ENCODE data around the gene SOX8. TPM values are rescaled to one million over a fixed set of nuclear protein-coding genes. Genes with fewer than 3 reads are reported as not detected.

The SOX8 gene
- total RNA-seq, 1 experiment from 2014 or later: 1.2 TPM

DNA sequence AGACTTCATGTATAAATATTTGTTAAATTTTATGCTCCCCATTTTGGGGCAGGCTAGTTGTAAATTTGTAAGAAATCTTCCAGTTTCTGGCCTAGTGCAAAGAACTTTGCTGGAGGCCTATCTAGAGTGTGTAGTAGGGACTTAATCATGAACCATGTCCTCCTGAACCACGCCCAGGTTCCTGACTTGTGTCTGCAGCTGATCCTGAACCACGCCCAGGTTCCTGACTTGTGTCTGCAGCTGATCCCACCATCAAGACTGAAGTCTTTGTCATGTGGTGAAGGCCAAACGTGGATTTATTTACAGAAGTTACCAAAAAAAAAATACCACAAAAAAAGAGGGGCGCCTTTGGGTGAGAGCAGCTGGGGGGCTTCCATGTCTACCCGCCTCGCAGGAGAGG is 43.8 kb upstream of the SOX8 start:
- intact Hi-C loops (cut with micrococcal nuclease; ENCODE audit: unreplicated experiment): no loop called here

GRCh38 chr16:938136-938535 is 43.4 kb upstream of the SOX8 start:
- CTCF ChIA-PET: no interaction called here
- intact Hi-C loops (cut with micrococcal nuclease; ENCODE audit: unreplicated experiment): no loop called here
- no peak overlapping the region for H3K4me3 ChIP-seq (ENCODE audit: low read depth, low read length)
- TF ChIP-seq, protein P1, sequence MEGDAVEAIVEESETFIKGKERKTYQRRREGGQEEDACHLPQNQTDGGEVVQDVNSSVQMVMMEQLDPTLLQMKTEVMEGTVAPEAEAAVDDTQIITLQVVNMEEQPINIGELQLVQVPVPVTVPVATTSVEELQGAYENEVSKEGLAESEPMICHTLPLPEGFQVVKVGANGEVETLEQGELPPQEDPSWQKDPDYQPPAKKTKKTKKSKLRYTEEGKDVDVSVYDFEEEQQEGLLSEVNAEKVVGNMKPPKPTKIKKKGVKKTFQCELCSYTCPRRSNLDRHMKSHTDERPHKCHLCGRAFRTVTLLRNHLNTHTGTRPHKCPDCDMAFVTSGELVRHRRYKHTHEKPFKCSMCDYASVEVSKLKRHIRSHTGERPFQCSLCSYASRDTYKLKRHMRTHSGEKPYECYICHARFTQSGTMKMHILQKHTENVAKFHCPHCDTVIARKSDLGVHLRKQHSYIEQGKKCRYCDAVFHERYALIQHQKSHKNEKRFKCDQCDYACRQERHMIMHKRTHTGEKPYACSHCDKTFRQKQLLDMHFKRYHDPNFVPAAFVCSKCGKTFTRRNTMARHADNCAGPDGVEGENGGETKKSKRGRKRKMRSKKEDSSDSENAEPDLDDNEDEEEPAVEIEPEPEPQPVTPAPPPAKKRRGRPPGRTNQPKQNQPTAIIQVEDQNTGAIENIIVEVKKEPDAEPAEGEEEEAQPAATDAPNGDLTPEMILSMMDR (IDR thresholded peaks at IDR 0.05; ENCODE audit: insufficient read depth in 1 of 2, low read depth in 1 of 2, low read length in 1 of 2, severe bottlenecking in 1 of 2, unreplicated experiment in 1 of 2): no peak
- Mint-ChIP-seq H3K27ac (ENCODE audit: unreplicated experiment) (no peak overlapping the region), H3K4me1 (ENCODE audit: low read depth, unreplicated experiment) (no peaks in the 10 kb centered on the region), H3K27me3 (ENCODE audit: insufficient read depth, unreplicated experiment) (no peaks in the 10 kb centered on the region), H3K4me3 (ENCODE audit: unreplicated experiment) (no peak overlapping the region), H3K36me3 (ENCODE audit: insufficient read depth, unreplicated experiment) (no peaks in the 10 kb centered on the region), H3K9me3 (ENCODE audit: unreplicated experiment) (peaks cover 11% of the 10 kb centered on the region)
- H3K36me3 ChIP-seq (ENCODE audit: control insufficient read depth, insufficient read depth, low read length): no peaks in the 10 kb centered on the region
- no TSS peak for BruUV-seq (replicated peaks)
- no peak for DNase-seq
- H3K9me3 ChIP-seq: no peaks in the 10 kb centered on the region
- POLR2A ChIA-PET: no interaction called here
- no peaks in the 10 kb centered on the region for H3K4me1 ChIP-seq
- H3K27me3 ChIP-seq (replicated peaks; ENCODE audit: control insufficient read depth, insufficient read depth, low read length): no peaks in the 10 kb centered on the region

More for the DNA sequence above, 43.8 kb upstream of the SOX8 start:
- no peak overlapping the region for H3K27ac Mint-ChIP-seq (ENCODE audit: unreplicated experiment)
- Histone ChIP-seq H3K36me3 (ENCODE audit: control insufficient read depth, insufficient read depth, low read length) (no peaks in the 10 kb centered on the region), H3K9me3 (no peaks in the 10 kb centered on the region), H3K4me1 (no peaks in the 10 kb centered on the region), H3K27me3 (replicated peaks; ENCODE audit: control insufficient read depth, insufficient read depth, low read length) (no peaks in the 10 kb centered on the region), H3K4me3 (ENCODE audit: low read depth, low read length) (no peak overlapping the region)
- POLR2A ChIA-PET: no interaction called here
- no peak for DNase-seq
- CTCF ChIA-PET: no interaction called here
- no peak overlapping the region for H3K4me3 Mint-ChIP-seq (ENCODE audit: unreplicated experiment)
- no peaks in the 10 kb centered on the region for H3K36me3 Mint-ChIP-seq (ENCODE audit: insufficient read depth, unreplicated experiment)
- H3K4me1 Mint-ChIP-seq (ENCODE audit: low read depth, unreplicated experiment): no peaks in the 10 kb centered on the region
- H3K9me3 Mint-ChIP-seq (ENCODE audit: unreplicated experiment): peaks cover 8% of the 10 kb centered on the region
- H3K27me3 Mint-ChIP-seq (ENCODE audit: insufficient read depth, unreplicated experiment): no peaks in the 10 kb centered on the region
- TF ChIP-seq, protein P1 (IDR thresholded peaks at IDR 0.05; ENCODE audit: insufficient read depth in 1 of 2, low read depth in 1 of 2, low read length in 1 of 2, severe bottlenecking in 1 of 2, unreplicated experiment in 1 of 2): no peak
- no TSS peak for BruUV-seq (replicated peaks)

GRCh38 chr16:938752-939151 is 42.8 kb upstream of the SOX8 start:
- ChIA-PET CTCF (no interaction called here), POLR2A (no interaction called here)
- H3K27me3 Mint-ChIP-seq (ENCODE audit: insufficient read depth, unreplicated experiment): no peaks in the 10 kb centered on the region
- no peaks in the 10 kb centered on the region for H3K4me1 ChIP-seq
- H3K27ac Mint-ChIP-seq (ENCODE audit: unreplicated experiment): no peak overlapping the region
- DNase-seq: no peak
- H3K4me1 Mint-ChIP-seq (ENCODE audit: low read depth, unreplicated experiment): no peaks in the 10 kb centered on the region
- TF ChIP-seq, protein P1 (IDR thresholded peaks at IDR 0.05; ENCODE audit: insufficient read depth in 1 of 2, low read depth in 1 of 2, low read length in 1 of 2, severe bottlenecking in 1 of 2, unreplicated experiment in 1 of 2): no peak
- H3K4me3 Mint-ChIP-seq (ENCODE audit: unreplicated experiment): no peak overlapping the region
- no peaks in the 10 kb centered on the region for H3K36me3 ChIP-seq (ENCODE audit: control insufficient read depth, insufficient read depth, low read length)
- H3K36me3 Mint-ChIP-seq (ENCODE audit: insufficient read depth, unreplicated experiment): no peaks in the 10 kb centered on the region
- peaks cover 11% of the 10 kb centered on the region for H3K9me3 Mint-ChIP-seq (ENCODE audit: unreplicated experiment)
- H3K4me3 ChIP-seq (ENCODE audit: low read depth, low read length): no peak overlapping the region
- H3K27me3 ChIP-seq (replicated peaks; ENCODE audit: control insufficient read depth, insufficient read depth, low read length): no peaks in the 10 kb centered on the region
- intact Hi-C loops (cut with micrococcal nuclease; ENCODE audit: unreplicated experiment): no loop called here
- no peaks in the 10 kb centered on the region for H3K9me3 ChIP-seq
- no TSS peak for BruUV-seq (replicated peaks)

All from Caco-2 (cell line).